HepG2 (cell line): ENCODE measurements around the gene PSMD2. TPM values are rescaled to one million over a fixed set of nuclear protein-coding genes. Genes with fewer than 3 reads are reported as not detected.

Experiments
- ATAC-seq: fragments of 200-7000 bp; cut with Tn5 transposase; 3 replicates; pipeline ENCODE4 v1.9.1; 2020; ENCODE audit warnings: mild to moderate bottlenecking, moderate library complexity
- BruUV-seq: library from RNA; stranded (reverse); fragments of 400-500 nt; replicated peaks from 2 replicates; lab custom pipeline; 2021; lab: Mats Ljungman, UMichigan
- CTCF ChIA-PET: fragments of 300-600 bp; formaldehyde crosslinking; extraction: SDS; loops from one replicate; lab custom pipeline; 2021; ENCODE audit warnings: low total read pairs, inconsistent platforms, low intra/inter-chr PET ratio; lab: Yijun Ruan, JAX
- POLR2A ChIA-PET: fragments of 350-600 bp; sonication (Branson Sonifier 250); formaldehyde crosslinking; loops from one replicate; lab custom pipeline; 2020; ENCODE audit warnings: antibody characterized with exemption, inconsistent platforms; lab: Yijun Ruan, JAX
- DNase-seq: peaks from one replicate; pipeline ENCODE4 v3.0.0-alpha.2; 2015; ENCODE audit warnings: low spot score
- FAIRE-seq: peaks from 3 replicates; lab custom pipeline; 2011; peaks lifted over from hg19 to GRCh38; lab: Jason Lieb, UNC
- H2AFZ ChIP-seq: one replicate; pipeline ENCODE4 v1.6.1; 2011; ENCODE audit warnings: low read length, inconsistent platforms
- H3K27ac ChIP-seq: fragments of 300-600 bp; 3 replicates; pipeline ENCODE4 v1.8.0; 2011; ENCODE audit warnings: mixed run types, mild to moderate bottlenecking, mixed read lengths, low read length, inconsistent platforms; ENCODE audit not compliant: insufficient read depth; ENCODE audit errors: extremely low read length
- H3K27me3 ChIP-seq, 2 experiments: fragments of 200-600 bp in 1 of 2; 2 replicates in 1 of 2; 3 replicates in 1 of 2; pipeline versions ENCODE4 v1.6.0 to v1.8.0; 2011; ENCODE audit warnings: low read length in 2 of 2, mild to moderate bottlenecking in 2 of 2, moderate library complexity in 2 of 2, inconsistent platforms in 1 of 2; ENCODE audit not compliant: insufficient read depth in 2 of 2, control insufficient read depth in 1 of 2
- H3K36me3 ChIP-seq, 2 experiments: fragments of 200-600 bp in 1 of 2; replicated peaks in 1 of 2; 2 replicates in 1 of 2; 3 replicates in 1 of 2; pipeline versions ENCODE4 v1.5.1 to v1.8.0; 2011; ENCODE audit warnings: low read length in 2 of 2, inconsistent platforms in 1 of 2; ENCODE audit not compliant: insufficient read depth in 2 of 2, control insufficient read depth in 1 of 2
- H3K4me1 ChIP-seq: 2 replicates; pipeline ENCODE4 v1.5.1; 2012; ENCODE audit warnings: low read length, inconsistent platforms; ENCODE audit not compliant: insufficient read depth
- H3K4me2 ChIP-seq: 2 replicates; pipeline ENCODE4 v1.6.0; 2011; ENCODE audit warnings: low read depth, low read length, inconsistent platforms
- H3K4me3 ChIP-seq, 3 experiments: fragments of 200-600 bp in 1 of 3; sonication (generic), shearing (Covaris generic) in 1 of 3; replicated peaks in 1 of 3; 2 replicates each; pipeline ENCODE4 v1.5.1; 2011 to 2016; ENCODE audit warnings: low read length in 3 of 3, inconsistent platforms in 2 of 3, low read depth in 2 of 3, mild to moderate bottlenecking in 2 of 3, control low read depth in 1 of 3, mixed read lengths in 1 of 3; ENCODE audit not compliant: insufficient read depth in 1 of 3
- H3K79me2 ChIP-seq: one replicate; pipeline ENCODE4 v1.6.1; 2011; ENCODE audit warnings: low read length, inconsistent platforms; ENCODE audit not compliant: insufficient read depth
- H3K9ac ChIP-seq: 2 replicates; pipeline ENCODE4 v1.6.0; 2011; ENCODE audit warnings: mild to moderate bottlenecking, low read depth, low read length, inconsistent platforms; ENCODE audit not compliant: insufficient read depth
- H3K9me3 ChIP-seq: 2 replicates; pipeline ENCODE4 v1.5.1; 2012; ENCODE audit warnings: mild to moderate bottlenecking, low read length
- H4K20me1 ChIP-seq: 2 replicates; pipeline ENCODE4 v1.6.0; 2011; ENCODE audit warnings: inconsistent platforms, mild to moderate bottlenecking, low read length, moderate library complexity; ENCODE audit not compliant: insufficient read depth
- ARHGAP35 ChIP-seq: sonication (generic); formaldehyde crosslinking; IDR thresholded peaks from 2 replicates; pipeline ENCODE4 v1.9.0; 2022; ENCODE audit warnings: mild to moderate bottlenecking, inconsistent platforms, moderate library complexity, missing genetic modification reagents, borderline replicate concordance
- CENPT ChIP-seq: sonication (generic); formaldehyde crosslinking; IDR thresholded peaks from 2 replicates; pipeline ENCODE4 v1.8.0; 2022; ENCODE audit warnings: low read depth, mild to moderate bottlenecking, moderate library complexity, missing genetic modification reagents
- CHCHD3 ChIP-seq: sonication (generic); formaldehyde crosslinking; IDR thresholded peaks from 2 replicates; pipeline ENCODE4 v1.8.0; 2022; ENCODE audit warnings: mild to moderate bottlenecking, missing genetic modification reagents, moderate library complexity
- JUNB ChIP-seq: sonication (generic); formaldehyde crosslinking; IDR thresholded peaks from 2 replicates; pipeline ENCODE4 v1.8.0; 2022; ENCODE audit warnings: missing genetic modification reagents, mild to moderate bottlenecking, borderline replicate concordance
- PHF20 ChIP-seq: sonication (generic); formaldehyde crosslinking; IDR thresholded peaks from 2 replicates; pipeline ENCODE4 v1.5.0; 2020; ENCODE audit warnings: mild to moderate bottlenecking, missing genetic modification reagents
- PPARG ChIP-seq: conservative IDR thresholded peaks from 2 replicates; pipeline ENCODE4 v1.6.1; 2016; ENCODE audit warnings: missing biosample characterization, missing genetic modification reagents
- TBX2 ChIP-seq: sonication (generic); formaldehyde crosslinking; IDR thresholded peaks from 2 replicates; pipeline ENCODE4 v1.5.0; 2020; ENCODE audit warnings: missing genetic modification reagents, mild to moderate bottlenecking, borderline replicate concordance
- ZNF24 ChIP-seq: fragments of 450-650 bp; IDR thresholded peaks from 2 replicates; pipeline ENCODE4 v1.6.1; 2017; ENCODE audit warnings: antibody characterized with exemption, mild to moderate bottlenecking
- ZNF33A ChIP-seq: sonication (generic); formaldehyde crosslinking; IDR thresholded peaks from 2 replicates; pipeline ENCODE4 v1.5.1; 2020; ENCODE audit warnings: missing genetic modification reagents, mild to moderate bottlenecking, moderate library complexity, borderline replicate concordance
- ZNF557 ChIP-seq: sonication (generic); formaldehyde crosslinking; IDR thresholded peaks from 2 replicates; pipeline ENCODE4 v1.4.0; 2020; ENCODE audit warnings: missing genetic modification reagents
- ZNF746 ChIP-seq: sonication (generic); formaldehyde crosslinking; IDR thresholded peaks from 2 replicates; pipeline ENCODE4 v1.8.0; 2022; ENCODE audit warnings: mild to moderate bottlenecking, missing genetic modification reagents
- ZNF891 ChIP-seq: sonication (generic); formaldehyde crosslinking; IDR thresholded peaks from 2 replicates; pipeline ENCODE4 v1.5.0; 2020; ENCODE audit warnings: mild to moderate bottlenecking, missing genetic modification reagents
- WGBS: methylation state at CpG from one replicate; pipeline ENCODE4 v1.1.6; 2017; ENCODE audit warnings: low lambda C conversion rate; 5-methylcytosine and 5-hydroxymethylcytosine counted together
- in situ Hi-C: cut with HindIII; loops from 2 replicates; pipeline ENCODE4 v1.10.0; 2017; ENCODE audit warnings: low pct_unique_long_range_greater_than_20kb; ENCODE audit not compliant: extremely low pct_ligation_motif_present
- intact Hi-C: fragments of 100-400 bp; cut with micrococcal nuclease; formaldehyde crosslinking; loops from one replicate; pipeline ENCODE4 v1.10.0; 2022; ENCODE audit not compliant: unreplicated experiment
- polyA plus RNA-seq, 8 experiments: library from polyadenylated mRNA; depleted of rRNA in 3 of 8; stranded (reverse) in 7 of 8; unstranded in 1 of 8; fragments of >200 nt; fragmentation: Illumina TruSeq in 4 of 8; extraction: Trizol in 4 of 8; gene quantifications; 2 replicates each; pipeline versions ENCODE4 v1.2.1 to v1.2.3, GENCODE V29; 2011 to 2016; ENCODE audit warnings: low read depth in 4 of 8, missing spikeins in 1 of 8, mixed read lengths in 1 of 8; ENCODE audit not compliant: insufficient read depth in 1 of 8
- total RNA-seq, 5 experiments: library from RNA; depleted of rRNA; stranded (reverse); fragments of >200 nt; fragmentation: Illumina TruSeq; extraction: Trizol; gene quantifications; 2 replicates each; pipeline ENCODE4 v1.2.3, GENCODE V29; 2016; ENCODE audit warnings: low read depth in 1 of 5
- TF ChIP-seq, protein P1 (sequence below): IDR thresholded peaks from 2 replicates; pipeline ENCODE4 v1.6.1; 2016; ENCODE audit warnings: missing compliant biosample characterization, missing genetic modification reagents, borderline replicate concordance
- TF ChIP-seq, protein P2 (sequence below): sonication (generic); formaldehyde crosslinking; IDR thresholded peaks from 2 replicates; pipeline ENCODE4 v1.9.0; 2021; ENCODE audit warnings: missing genetic modification reagents, borderline replicate concordance

The PSMD2 gene
- total and polyA plus RNA-seq, 2 of the 13 experiments (the other 11 are each of a cell fraction or from before 2014, with no cell fraction given), result 125 to 200 TPM

DNA sequence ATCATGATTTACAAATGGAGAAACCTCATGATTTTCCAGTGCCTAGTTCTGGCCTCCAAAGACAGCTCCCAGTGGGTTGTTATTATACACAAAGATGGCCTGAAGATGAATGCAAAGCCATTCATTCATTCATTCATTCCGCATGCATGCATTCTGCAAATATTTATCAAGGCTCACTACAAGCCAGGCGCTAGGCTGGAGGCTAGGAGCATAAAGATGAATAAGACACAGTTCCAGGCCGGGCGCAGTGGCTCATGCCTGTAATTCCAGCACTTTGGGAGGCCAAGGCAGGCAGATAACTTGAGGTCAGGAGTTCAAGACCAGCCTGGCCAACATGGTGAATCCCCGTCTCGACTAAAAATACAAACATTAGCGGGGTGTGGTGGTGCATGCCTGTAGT is 2.4 kb upstream of the PSMD2 start:
- ChIA-PET CTCF (no interaction called here), POLR2A (no interaction called here)
- Histone ChIP-seq H3K9ac (no peak overlapping the region), H3K9me3 (no peaks in the 10 kb centered on the region), H3K27ac (no peak overlapping the region), H2AFZ (no peak overlapping the region), H3K27me3 (peaks cover 0 to 2% of the 10 kb centered on the region in 2 experiments; a peak in 1 of 5 replicates), H3K4me3 (no peak overlapping the region), H3K36me3 (peaks cover 2 to 11% of the 10 kb centered on the region in 2 experiments; a peak in 4 of 5 replicates), H3K4me2 (no peak overlapping the region), H3K4me1 (peaks cover 63% of the 10 kb centered on the region), H3K79me2 (peaks cover 22% of the 10 kb centered on the region), H4K20me1 (no peaks in the 10 kb centered on the region)
- FAIRE-seq, result no peak
- no TSS peak for BruUV-seq
- in situ Hi-C loops, result no loop called here
- intact Hi-C loops, result no loop called here
- no peak for DNase-seq
- ATAC-seq, result no peak
- WGBS, result 18% methylated on average over 7 of the region's 7 CpGs
- TF ChIP-seq JUNB (CRISPR knock-in tag) (no peak), ZNF24 (peak; percentile 61; the same call in 1 of the 2 replicates)

DNA sequence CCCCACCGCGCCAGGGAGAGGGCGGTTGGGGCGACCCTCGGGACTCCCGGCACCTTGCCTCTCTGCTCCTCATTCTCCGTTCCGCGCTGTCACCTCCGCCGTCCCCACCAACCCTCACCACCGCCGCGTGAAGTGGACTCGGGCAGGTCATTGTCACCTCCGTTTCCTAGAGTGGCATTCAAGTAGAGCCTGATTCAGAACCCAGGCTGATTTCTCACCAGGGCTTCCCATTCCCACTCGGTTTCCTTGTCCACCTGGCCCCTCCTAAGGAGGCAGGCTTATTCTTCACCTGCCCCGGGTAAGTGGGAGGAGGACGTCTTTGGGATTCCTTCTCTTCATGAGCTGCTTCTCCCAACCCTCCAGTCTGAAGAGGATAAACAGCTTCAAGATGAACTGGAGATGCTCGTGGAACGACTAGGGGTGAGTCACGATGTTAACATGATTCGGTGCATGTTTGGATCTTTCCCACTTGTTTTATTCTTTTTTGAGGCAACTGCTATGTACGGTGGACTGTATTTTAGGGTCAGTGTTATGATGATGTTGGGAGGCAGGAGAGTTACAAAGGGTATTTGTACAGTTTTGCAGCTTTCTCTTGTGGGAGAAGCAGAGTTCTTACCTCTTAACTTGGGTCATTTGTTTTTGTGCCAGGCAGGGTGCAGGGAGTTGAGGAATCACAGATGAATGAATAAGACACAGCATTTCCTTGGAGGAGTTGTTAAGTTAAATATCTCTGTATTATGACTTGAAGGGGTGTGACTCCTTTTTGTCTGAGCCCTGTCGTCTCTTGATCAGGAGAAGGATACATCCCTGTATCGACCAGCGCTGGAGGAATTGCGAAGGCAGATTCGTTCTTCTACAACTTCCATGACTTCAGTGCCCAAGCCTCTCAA is 692 bp downstream of the PSMD2 start:
- no peaks in the 10 kb centered on the region for H4K20me1 ChIP-seq
- peaks cover 19 to 42% of the 10 kb centered on the region in 2 experiments; a peak in 4 of 5 replicates for H3K36me3 ChIP-seq
- H3K27ac ChIP-seq, result peak overlapping the region; percentile 50
- H3K9ac ChIP-seq, result peak overlapping the region; percentile 87
- TSS peak; percentile 67 for BruUV-seq
- peak overlapping the region; percentile 86 for H3K4me2 ChIP-seq
- in situ Hi-C loops (no loop called here), intact Hi-C loops (loop anchor here (2.0 kb wide), 1 partner anchor 37 kb away; no protein-coding TSS in a partner anchor)
- H3K79me2 ChIP-seq, result peaks cover 25% of the 10 kb centered on the region
- ChIA-PET CTCF (no interaction called here), POLR2A (no interaction called here)
- peaks cover 43% of the 10 kb centered on the region for H3K4me1 ChIP-seq
- WGBS, result 26% methylated on average over 15 of the region's 29 CpGs
- no peak for DNase-seq
- no peaks in the 10 kb centered on the region; a peak in 1 of 5 replicates for H3K27me3 ChIP-seq
- H3K9me3 ChIP-seq, result no peaks in the 10 kb centered on the region
- peak overlapping the region; percentile 96 to 99 (median 98) for H3K4me3 ChIP-seq
- ATAC-seq, result peak; percentile 21; the same call in 1 of the 3 replicates
- FAIRE-seq, result no peak
- no peak overlapping the region for H2AFZ ChIP-seq
- TF ChIP-seq TBX2 (CRISPR knock-in tag), result no peak
- peak; percentile 62; the same call in 1 of the 2 replicates for TF ChIP-seq ZNF891
- TF ChIP-seq PPARG (CRISPR knock-in tag), result no peak
- TF ChIP-seq ZNF33A (CRISPR knock-in tag), result peak; percentile 42; the same call in 1 of the 2 replicates
- no peak for TF ChIP-seq PHF20 (CRISPR knock-in tag)
- no peak for TF ChIP-seq ZNF557
- no peak for TF ChIP-seq CHCHD3
- no peak for TF ChIP-seq ZNF746
- TF ChIP-seq, protein P1, sequence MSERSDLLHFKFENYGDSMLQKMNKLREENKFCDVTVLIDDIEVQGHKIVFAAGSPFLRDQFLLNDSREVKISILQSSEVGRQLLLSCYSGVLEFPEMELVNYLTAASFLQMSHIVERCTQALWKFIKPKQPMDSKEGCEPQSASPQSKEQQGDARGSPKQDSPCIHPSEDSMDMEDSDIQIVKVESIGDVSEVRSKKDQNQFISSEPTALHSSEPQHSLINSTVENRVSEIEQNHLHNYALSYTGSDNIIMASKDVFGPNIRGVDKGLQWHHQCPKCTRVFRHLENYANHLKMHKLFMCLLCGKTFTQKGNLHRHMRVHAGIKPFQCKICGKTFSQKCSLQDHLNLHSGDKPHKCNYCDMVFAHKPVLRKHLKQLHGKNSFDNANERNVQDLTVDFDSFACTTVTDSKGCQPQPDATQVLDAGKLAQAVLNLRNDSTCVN, result 0 out of 2 replicates have a peak, but pooled peaks have one; percentile 28
- TF ChIP-seq CENPT (CRISPR knock-in tag), result no peak
- 0 out of 2 replicates have a peak, but pooled peaks have one; percentile 8 for TF ChIP-seq ARHGAP35 (CRISPR knock-in tag)
- TF ChIP-seq, protein P2, sequence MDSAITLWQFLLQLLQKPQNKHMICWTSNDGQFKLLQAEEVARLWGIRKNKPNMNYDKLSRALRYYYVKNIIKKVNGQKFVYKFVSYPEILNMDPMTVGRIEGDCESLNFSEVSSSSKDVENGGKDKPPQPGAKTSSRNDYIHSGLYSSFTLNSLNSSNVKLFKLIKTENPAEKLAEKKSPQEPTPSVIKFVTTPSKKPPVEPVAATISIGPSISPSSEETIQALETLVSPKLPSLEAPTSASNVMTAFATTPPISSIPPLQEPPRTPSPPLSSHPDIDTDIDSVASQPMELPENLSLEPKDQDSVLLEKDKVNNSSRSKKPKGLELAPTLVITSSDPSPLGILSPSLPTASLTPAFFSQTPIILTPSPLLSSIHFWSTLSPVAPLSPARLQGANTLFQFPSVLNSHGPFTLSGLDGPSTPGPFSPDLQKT (CRISPR knock-in tag), result no peak
